ENCODE measurements around the gene CMKLR1. TPM values are rescaled to one million over a fixed set of nuclear protein-coding genes. Genes with fewer than 3 reads are reported as not detected.

CMKLR1 gene
- total RNA-seq, 1 experiment from 2014 or later: 0.15 TPM

DNA sequence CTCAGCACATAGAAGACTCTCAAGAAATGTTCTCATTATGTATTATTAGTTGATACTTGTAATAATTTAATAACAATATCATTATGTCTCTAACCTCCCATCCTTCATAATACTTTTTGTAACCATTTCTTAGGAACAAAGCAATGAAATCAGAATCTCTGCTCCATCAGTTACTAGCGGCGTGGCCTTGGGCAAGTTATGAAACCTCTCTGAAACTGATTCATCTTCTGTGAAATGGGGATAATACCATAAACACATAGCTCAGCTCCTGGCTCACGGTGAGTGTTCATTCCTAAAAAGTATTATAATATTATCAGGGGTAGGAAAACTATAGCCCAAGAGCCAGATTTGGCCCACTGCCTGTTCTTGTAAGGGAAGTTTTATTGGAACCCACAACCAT is 11.4 kb upstream of the CMKLR1 start:
- H3K4me1 ChIP-seq (ENCODE audit: control insufficient read depth in 1 of 2, insufficient read depth in 2 of 2, low read length in 2 of 2): no peaks in the 10 kb centered on the region
- H3K27ac ChIP-seq (ENCODE audit: low read depth, low read length): no peak overlapping the region
- H3K9me3 ChIP-seq (ENCODE audit: control insufficient read depth in 1 of 2, insufficient read depth in 1 of 2, low read depth in 1 of 2, low read length in 2 of 2): no peaks in the 10 kb centered on the region
- H3K27me3 ChIP-seq (ENCODE audit: insufficient read depth, low read length): 0 out of 2 replicates have a peak, but pooled peaks cover 3% of the 10 kb centered on the region
- no peak overlapping the region for H3K4me2 ChIP-seq (ENCODE audit: low read length)
- ChIA-PET RAD21 (ENCODE audit: low non-redundant PET in 1 of 2, low total read pairs in 2 of 2, uncharacterized antibody in 2 of 2, unreplicated experiment in 2 of 2) (no interaction called here), POLR2A (no interaction called here), CTCF (no interaction called here)
- intact Hi-C loops (cut with micrococcal nuclease): no loop called here
- no peak overlapping the region for H3K4me3 ChIP-seq (replicated peaks in 1 of 2; ENCODE audit: low read depth in 1 of 2, low read length in 2 of 2)
- no peak for TF ChIP-seq ZNF274 (IDR thresholded peaks at IDR 0.05; ENCODE audit: low read depth, low read length)
- TF ChIP-seq, protein P1, sequence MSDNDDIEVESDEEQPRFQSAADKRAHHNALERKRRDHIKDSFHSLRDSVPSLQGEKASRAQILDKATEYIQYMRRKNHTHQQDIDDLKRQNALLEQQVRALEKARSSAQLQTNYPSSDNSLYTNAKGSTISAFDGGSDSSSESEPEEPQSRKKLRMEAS (IDR thresholded peaks at IDR 0.05): no peak
- no peak for TF ChIP-seq JUND (IDR thresholded peaks at IDR 0.05)
- no peak for TF ChIP-seq POLR2AphosphoS5 (IDR thresholded peaks at IDR 0.05; ENCODE audit: low read depth, low read length)
- TF ChIP-seq, protein P2, sequence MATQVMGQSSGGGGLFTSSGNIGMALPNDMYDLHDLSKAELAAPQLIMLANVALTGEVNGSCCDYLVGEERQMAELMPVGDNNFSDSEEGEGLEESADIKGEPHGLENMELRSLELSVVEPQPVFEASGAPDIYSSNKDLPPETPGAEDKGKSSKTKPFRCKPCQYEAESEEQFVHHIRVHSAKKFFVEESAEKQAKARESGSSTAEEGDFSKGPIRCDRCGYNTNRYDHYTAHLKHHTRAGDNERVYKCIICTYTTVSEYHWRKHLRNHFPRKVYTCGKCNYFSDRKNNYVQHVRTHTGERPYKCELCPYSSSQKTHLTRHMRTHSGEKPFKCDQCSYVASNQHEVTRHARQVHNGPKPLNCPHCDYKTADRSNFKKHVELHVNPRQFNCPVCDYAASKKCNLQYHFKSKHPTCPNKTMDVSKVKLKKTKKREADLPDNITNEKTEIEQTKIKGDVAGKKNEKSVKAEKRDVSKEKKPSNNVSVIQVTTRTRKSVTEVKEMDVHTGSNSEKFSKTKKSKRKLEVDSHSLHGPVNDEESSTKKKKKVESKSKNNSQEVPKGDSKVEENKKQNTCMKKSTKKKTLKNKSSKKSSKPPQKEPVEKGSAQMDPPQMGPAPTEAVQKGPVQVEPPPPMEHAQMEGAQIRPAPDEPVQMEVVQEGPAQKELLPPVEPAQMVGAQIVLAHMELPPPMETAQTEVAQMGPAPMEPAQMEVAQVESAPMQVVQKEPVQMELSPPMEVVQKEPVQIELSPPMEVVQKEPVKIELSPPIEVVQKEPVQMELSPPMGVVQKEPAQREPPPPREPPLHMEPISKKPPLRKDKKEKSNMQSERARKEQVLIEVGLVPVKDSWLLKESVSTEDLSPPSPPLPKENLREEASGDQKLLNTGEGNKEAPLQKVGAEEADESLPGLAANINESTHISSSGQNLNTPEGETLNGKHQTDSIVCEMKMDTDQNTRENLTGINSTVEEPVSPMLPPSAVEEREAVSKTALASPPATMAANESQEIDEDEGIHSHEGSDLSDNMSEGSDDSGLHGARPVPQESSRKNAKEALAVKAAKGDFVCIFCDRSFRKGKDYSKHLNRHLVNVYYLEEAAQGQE (IDR thresholded peaks at IDR 0.05; ENCODE audit: low read depth): no peak
- no peak for TF ChIP-seq ZFX (IDR thresholded peaks at IDR 0.05)
- TF ChIP-seq, protein P3, sequence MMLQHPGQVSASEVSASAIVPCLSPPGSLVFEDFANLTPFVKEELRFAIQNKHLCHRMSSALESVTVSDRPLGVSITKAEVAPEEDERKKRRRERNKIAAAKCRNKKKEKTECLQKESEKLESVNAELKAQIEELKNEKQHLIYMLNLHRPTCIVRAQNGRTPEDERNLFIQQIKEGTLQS (IDR thresholded peaks at IDR 0.05): no peak
- TF ChIP-seq, protein P4, sequence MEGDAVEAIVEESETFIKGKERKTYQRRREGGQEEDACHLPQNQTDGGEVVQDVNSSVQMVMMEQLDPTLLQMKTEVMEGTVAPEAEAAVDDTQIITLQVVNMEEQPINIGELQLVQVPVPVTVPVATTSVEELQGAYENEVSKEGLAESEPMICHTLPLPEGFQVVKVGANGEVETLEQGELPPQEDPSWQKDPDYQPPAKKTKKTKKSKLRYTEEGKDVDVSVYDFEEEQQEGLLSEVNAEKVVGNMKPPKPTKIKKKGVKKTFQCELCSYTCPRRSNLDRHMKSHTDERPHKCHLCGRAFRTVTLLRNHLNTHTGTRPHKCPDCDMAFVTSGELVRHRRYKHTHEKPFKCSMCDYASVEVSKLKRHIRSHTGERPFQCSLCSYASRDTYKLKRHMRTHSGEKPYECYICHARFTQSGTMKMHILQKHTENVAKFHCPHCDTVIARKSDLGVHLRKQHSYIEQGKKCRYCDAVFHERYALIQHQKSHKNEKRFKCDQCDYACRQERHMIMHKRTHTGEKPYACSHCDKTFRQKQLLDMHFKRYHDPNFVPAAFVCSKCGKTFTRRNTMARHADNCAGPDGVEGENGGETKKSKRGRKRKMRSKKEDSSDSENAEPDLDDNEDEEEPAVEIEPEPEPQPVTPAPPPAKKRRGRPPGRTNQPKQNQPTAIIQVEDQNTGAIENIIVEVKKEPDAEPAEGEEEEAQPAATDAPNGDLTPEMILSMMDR (IDR thresholded peaks at IDR 0.05 in 2 of 3, conservative IDR thresholded peaks at IDR 0.05 in 1 of 3; ENCODE audit: borderline replicate concordance in 1 of 3, insufficient read depth in 1 of 3, low read depth in 2 of 3, low read length in 2 of 3): no peak
- no peak for TF ChIP-seq SP1 (IDR thresholded peaks at IDR 0.05; ENCODE audit: low read depth)
- H2AFZ ChIP-seq (ENCODE audit: low read depth, low read length, poor library complexity, severe bottlenecking): no peak overlapping the region
- ATAC-seq: no peak
- no TSS peak for BruUV-seq (replicated peaks)
- no peaks in the 10 kb centered on the region for H3K9me2 ChIP-seq (ENCODE audit: insufficient read depth)
- DNase-seq (ENCODE audit: low read depth, low spot score): no peak
- no peak overlapping the region for H3K9ac ChIP-seq (ENCODE audit: low read length)
- H3K79me2 ChIP-seq (ENCODE audit: insufficient read depth, low read length): no peaks in the 10 kb centered on the region
- H3K36me3 ChIP-seq (ENCODE audit: control insufficient read depth in 1 of 2, insufficient read depth in 2 of 2, low read length in 2 of 2): no peaks in the 10 kb centered on the region
- no peaks in the 10 kb centered on the region for H4K20me1 ChIP-seq (ENCODE audit: insufficient read depth)
